Right lobe of liver (tissue), 4 donors: Measurements from ENCODE around the gene TBX18.

Experiments
- POLR2A ChIP-seq: fragments of 450-650 bp; IDR thresholded peaks from one replicate; pipeline ENCODE4 v1.6.1; 2017; ENCODE audit warnings: antibody characterized with exemption, mild to moderate bottlenecking
- TF ChIP-seq, protein P1 (sequence below), 4 donors: fragments of 200-600 bp in 3 of 4; fragments of 450-650 bp in 1 of 4; IDR thresholded peaks; one replicate each; pipeline versions ENCODE4 v1.5.1 to v1.8.0; 2016 to 2022; ENCODE audit warnings: antibody characterized with exemption in 4 of 4, mild to moderate bottlenecking in 2 of 4
- donor health status: DM: no; HTN: no; CAD: no.
- donor health status: DM: no; HTN: no; CAD: no.
- donor health status: DM: no; HTN: yes; CAD: no.

DNA sequence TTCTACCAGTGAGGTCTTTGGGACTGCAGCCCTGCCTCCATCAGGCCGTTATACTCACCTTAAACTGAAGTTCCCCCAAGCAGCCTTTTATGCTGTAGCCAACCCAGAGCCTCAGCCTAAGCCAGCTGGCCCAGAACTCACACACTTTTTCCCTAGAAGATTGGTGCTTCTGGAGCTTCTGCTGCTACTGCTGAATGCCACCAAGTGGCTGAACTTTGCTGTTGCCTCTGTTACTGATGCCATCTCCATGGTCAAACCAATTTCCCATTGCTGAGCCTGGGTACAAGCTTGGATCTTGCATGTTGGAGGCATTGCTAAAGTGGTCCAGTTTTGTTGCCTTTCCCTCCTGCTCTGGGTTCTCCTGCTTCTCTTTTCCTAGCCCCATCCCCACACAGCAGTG lies 15.0 kb upstream of the TBX18 start:
- TF ChIP-seq, protein P1, sequence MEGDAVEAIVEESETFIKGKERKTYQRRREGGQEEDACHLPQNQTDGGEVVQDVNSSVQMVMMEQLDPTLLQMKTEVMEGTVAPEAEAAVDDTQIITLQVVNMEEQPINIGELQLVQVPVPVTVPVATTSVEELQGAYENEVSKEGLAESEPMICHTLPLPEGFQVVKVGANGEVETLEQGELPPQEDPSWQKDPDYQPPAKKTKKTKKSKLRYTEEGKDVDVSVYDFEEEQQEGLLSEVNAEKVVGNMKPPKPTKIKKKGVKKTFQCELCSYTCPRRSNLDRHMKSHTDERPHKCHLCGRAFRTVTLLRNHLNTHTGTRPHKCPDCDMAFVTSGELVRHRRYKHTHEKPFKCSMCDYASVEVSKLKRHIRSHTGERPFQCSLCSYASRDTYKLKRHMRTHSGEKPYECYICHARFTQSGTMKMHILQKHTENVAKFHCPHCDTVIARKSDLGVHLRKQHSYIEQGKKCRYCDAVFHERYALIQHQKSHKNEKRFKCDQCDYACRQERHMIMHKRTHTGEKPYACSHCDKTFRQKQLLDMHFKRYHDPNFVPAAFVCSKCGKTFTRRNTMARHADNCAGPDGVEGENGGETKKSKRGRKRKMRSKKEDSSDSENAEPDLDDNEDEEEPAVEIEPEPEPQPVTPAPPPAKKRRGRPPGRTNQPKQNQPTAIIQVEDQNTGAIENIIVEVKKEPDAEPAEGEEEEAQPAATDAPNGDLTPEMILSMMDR (IDR thresholded peaks at IDR 0.05) = peak in 1 of 4 donors; percentile 17
- TF ChIP-seq POLR2A = no peak
